H1 (cell line): ENCODE results near the gene PSMB11. TPM values are rescaled to one million over a fixed set of nuclear protein-coding genes. Genes with fewer than 3 reads are reported as not detected.

Experiments used
- CHD7 ChIP-seq: fragments of 300-600 bp; sonication (generic); IDR thresholded peaks from 2 replicates; pipeline ENCODE4 v1.7.1; 2012; ENCODE audit warnings: low read length, moderate library complexity, mild to moderate bottlenecking, inconsistent platforms; ENCODE audit not compliant: insufficient replicate concordance
- CREB1 ChIP-seq: IDR thresholded peaks from 2 replicates; pipeline ENCODE4 v1.6.1; 2012; ENCODE audit warnings: inconsistent platforms
- EZH2 ChIP-seq: fragments of 200-600 bp; sonication (generic); IDR thresholded peaks from 2 replicates; pipeline ENCODE4 v1.7.1; 2012; ENCODE audit warnings: low read depth, mild to moderate bottlenecking, moderate library complexity, low read length, inconsistent platforms; ENCODE audit not compliant: severe bottlenecking
- GABPA ChIP-seq: IDR thresholded peaks from 2 replicates; pipeline ENCODE4 v1.6.1; 2011; ENCODE audit warnings: mild to moderate bottlenecking, low read length, moderate library complexity, borderline replicate concordance; ENCODE audit not compliant: insufficient read depth
- MAX ChIP-seq: IDR thresholded peaks from 2 replicates; pipeline ENCODE4 v1.6.1; 2012; ENCODE audit warnings: inconsistent platforms
- PHF8 ChIP-seq: fragments of 200-600 bp; sonication (generic); conservative IDR thresholded peaks from 2 replicates; pipeline ENCODE4 v1.7.1; 2012; ENCODE audit warnings: low read depth, mild to moderate bottlenecking, inconsistent platforms, low read length, moderate library complexity
- POLR2AphosphoS5 ChIP-seq: IDR thresholded peaks from 2 replicates; pipeline ENCODE4 v1.6.1; 2011; ENCODE audit warnings: low read depth, low read length
- RFX5 ChIP-seq: IDR thresholded peaks from 2 replicates; pipeline ENCODE4 v1.6.1; 2011; ENCODE audit warnings: low read depth, low read length, improper control_type of control experiment, borderline replicate concordance
- SP2 ChIP-seq: IDR thresholded peaks from 2 replicates; pipeline ENCODE4 v1.6.1; 2012; ENCODE audit warnings: mild to moderate bottlenecking, low read length, inconsistent platforms
- polyA plus RNA-seq, 7 experiments: library from polyadenylated mRNA; depleted of rRNA in 3 of 7; stranded (reverse) in 5 of 7; unstranded in 2 of 7; fragments of >200 nt in 5 of 7; fragments of 200-250 nt in 2 of 7; gene quantifications; 1 replicate in 5 of 7; 2 replicates in 1 of 7; 4 replicates in 1 of 7; pipeline versions ENCODE4 v1.2.1 to v1.2.3, GENCODE V29; 2011 to 2013; ENCODE audit warnings: missing spikeins in 2 of 7, mixed read lengths in 2 of 7
- total RNA-seq: library from RNA; stranded (reverse); fragmentation: NEBNext Ultra II Directional; extraction: Animal tissue kit (Norgen Biotek cat#: 25700); gene quantifications from 2 replicates; pipeline ENCODE4 v1.2.1, GENCODE V29; 2021

PSMB11 gene
- total and polyA plus RNA-seq, 2 of the 8 experiments (the other 6 are each of a cell fraction or from before 2014, with no cell fraction given), result not detected

GRCh38 chr14:23057757-23058653 lies 16.0 kb downstream of the PSMB11 start (continued):
- TF ChIP-seq PHF8 (0 out of 2 replicates have a peak, but pooled peaks have one; percentile 35), GABPA (no peak; the same call in 1 of the 2 replicates), POLR2AphosphoS5 (peak; percentile 84), EZH2 (no peak), CHD7 (no peak), CREB1 (0 out of 2 replicates have a peak, but pooled peaks have one; percentile 6), RFX5 (no peak), MAX (peak; percentile 38; the same call in 1 of the 2 replicates), SP2 (no peak)
